Type B pancreatic cell (in vitro differentiated cells): Measurements from ENCODE around the gene REEP1. TPM values are rescaled to one million over a fixed set of nuclear protein-coding genes. Genes with fewer than 3 reads are reported as not detected.
A peak's percentile ranks its signal among the peaks of the same experiment; 100 is the strongest.

Experiments
- DNase-seq: peaks from one replicate; pipeline ENCODE4 v3.0.0; 2021; ENCODE audit warnings: mixed read lengths; ENCODE audit not compliant: unreplicated experiment; ENCODE audit errors: extremely low spot score
- H3K27ac Mint-ChIP-seq: 2 replicates; pipeline ENCODE4 v1.8.0; 2021; ENCODE audit warnings: mild to moderate bottlenecking, mixed read lengths
- H3K27me3 Mint-ChIP-seq: 2 replicates; pipeline ENCODE4 v1.8.0; 2021; ENCODE audit warnings: mixed read lengths
- H3K36me3 Mint-ChIP-seq: 2 replicates; pipeline ENCODE4 v1.8.0; 2021; ENCODE audit warnings: mixed read lengths
- H3K4me1 Mint-ChIP-seq: one replicate; pipeline ENCODE4 v1.8.0; 2021; ENCODE audit warnings: mixed read lengths; ENCODE audit not compliant: unreplicated experiment
- H3K4me3 Mint-ChIP-seq: 2 replicates; pipeline ENCODE4 v1.8.0; 2021; ENCODE audit warnings: mild to moderate bottlenecking, mixed read lengths
- H3K9me3 Mint-ChIP-seq: 2 replicates; pipeline ENCODE4 v1.8.0; 2021; ENCODE audit warnings: mixed read lengths
- CTCF ChIP-seq: fragments of 200-600 bp; sonication (generic); conservative IDR thresholded peaks from 2 replicates; pipeline ENCODE4 v1.5.0; 2021; ENCODE audit warnings: antibody characterized with exemption, mild to moderate bottlenecking
- total RNA-seq: library from RNA; stranded (reverse); gene quantifications from 2 replicates; pipeline ENCODE4 v1.2.1, GENCODE V29; 2021; ENCODE audit warnings: low replicate concordance

The REEP1 gene
- total RNA-seq, 1 donor from 2014 or later, result 6.4 TPM

DNA sequence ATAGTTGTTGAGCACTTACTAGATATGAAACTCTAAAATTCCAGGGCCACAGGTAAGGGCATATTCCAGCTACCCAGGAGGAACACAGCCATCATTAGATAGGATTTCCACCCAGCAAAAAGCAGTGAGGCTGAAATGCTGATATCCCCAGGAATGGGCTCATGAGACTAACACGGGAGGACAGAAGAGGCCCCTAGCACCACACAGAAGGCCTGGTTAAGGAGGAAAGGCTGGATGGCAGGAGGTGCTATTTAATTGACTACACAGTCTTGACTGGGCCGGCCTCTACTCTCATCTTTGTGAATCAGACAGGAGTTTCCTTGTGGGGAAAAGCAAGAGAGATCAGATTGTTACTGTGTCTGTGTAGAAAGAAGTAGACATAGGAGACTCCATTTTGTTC is 76.4 kb downstream of the REEP1 start:
- TF ChIP-seq CTCF, result no peak
- Mint-ChIP-seq H3K27ac (peak overlapping the region; percentile 29), H3K36me3 (no peaks in the 10 kb centered on the region), H3K27me3 (no peaks in the 10 kb centered on the region), H3K4me1 (peaks cover 7% of the 10 kb centered on the region), H3K4me3 (no peak overlapping the region), H3K9me3 (no peaks in the 10 kb centered on the region)
- no peak for DNase-seq

DNA sequence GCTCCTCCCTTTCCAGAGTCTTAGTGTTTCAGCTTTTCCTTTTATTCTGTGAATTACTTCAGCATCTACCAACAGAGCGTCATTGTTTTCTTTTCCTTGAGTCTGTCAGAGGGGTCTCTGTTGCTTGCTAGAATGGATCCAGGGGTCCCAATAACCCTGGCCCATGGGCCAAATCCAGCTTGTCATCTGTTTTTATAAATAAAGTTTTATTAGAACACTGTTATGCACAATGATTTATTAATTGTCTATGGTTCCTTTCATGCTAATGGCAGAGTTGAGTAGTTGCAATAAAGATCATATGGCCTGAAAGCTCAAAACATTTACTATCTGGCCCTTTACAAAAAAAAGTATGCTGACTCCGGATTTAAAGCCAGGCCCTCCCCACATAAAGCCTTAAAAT is 79.3 kb downstream of the REEP1 start:
- Mint-ChIP-seq H3K9me3 (no peaks in the 10 kb centered on the region), H3K27ac (no peak overlapping the region), H3K4me3 (no peak overlapping the region), H3K36me3 (no peaks in the 10 kb centered on the region), H3K4me1 (peaks cover 7% of the 10 kb centered on the region), H3K27me3 (no peaks in the 10 kb centered on the region)
- no peak for DNase-seq
- no peak for TF ChIP-seq CTCF

DNA sequence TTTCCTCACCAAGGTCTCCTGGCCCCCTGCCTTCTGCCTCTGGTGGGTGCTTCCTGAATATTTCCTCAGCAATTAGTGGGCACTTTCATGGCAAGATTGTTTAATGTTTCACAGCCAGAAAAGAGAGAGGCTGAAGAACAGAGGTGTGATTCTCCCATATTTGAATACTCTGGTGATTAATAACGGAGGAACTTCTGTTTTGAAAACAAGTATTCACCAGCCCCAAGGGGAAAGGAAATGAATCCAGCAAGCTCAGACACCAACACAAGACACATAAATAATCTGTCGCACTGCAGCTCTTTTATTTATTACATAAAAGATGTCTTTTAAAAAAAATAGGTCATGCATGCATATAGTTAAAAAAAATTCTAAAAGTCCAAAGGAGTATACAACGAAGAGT is 80.4 kb downstream of the REEP1 start:
- Mint-ChIP-seq H3K27ac (no peak overlapping the region), H3K9me3 (no peaks in the 10 kb centered on the region), H3K4me1 (peaks cover 7% of the 10 kb centered on the region), H3K27me3 (no peaks in the 10 kb centered on the region), H3K36me3 (no peaks in the 10 kb centered on the region), H3K4me3 (no peak overlapping the region)
- DNase-seq, result no peak
- no peak for TF ChIP-seq CTCF

DNA sequence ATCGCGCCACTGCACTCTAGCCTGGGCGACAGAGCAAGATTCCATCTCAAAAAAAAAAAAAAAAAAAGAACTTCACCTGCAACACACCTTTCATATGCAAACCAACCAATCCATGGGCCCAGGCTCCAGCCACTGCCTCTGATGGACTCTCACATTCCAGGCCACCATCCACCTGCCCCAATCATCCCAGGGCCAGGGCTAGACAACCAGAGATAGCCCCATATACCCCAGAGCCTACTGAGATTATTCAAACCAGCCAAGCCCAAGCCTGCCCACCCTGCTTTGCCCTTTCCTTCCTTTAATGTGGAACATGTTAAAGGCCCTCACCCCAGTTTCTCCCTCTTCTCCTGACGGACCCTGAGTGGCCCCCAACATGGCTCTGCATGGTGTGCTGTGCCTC is 81.1 kb downstream of the REEP1 start:
- no peaks in the 10 kb centered on the region for H3K27me3 Mint-ChIP-seq
- H3K9me3 Mint-ChIP-seq, result no peaks in the 10 kb centered on the region
- DNase-seq, result no peak
- H3K4me3 Mint-ChIP-seq, result no peak overlapping the region
- peaks cover 7% of the 10 kb centered on the region for H3K4me1 Mint-ChIP-seq
- H3K36me3 Mint-ChIP-seq, result no peaks in the 10 kb centered on the region
- no peak overlapping the region for H3K27ac Mint-ChIP-seq
- no peak for TF ChIP-seq CTCF

DNA sequence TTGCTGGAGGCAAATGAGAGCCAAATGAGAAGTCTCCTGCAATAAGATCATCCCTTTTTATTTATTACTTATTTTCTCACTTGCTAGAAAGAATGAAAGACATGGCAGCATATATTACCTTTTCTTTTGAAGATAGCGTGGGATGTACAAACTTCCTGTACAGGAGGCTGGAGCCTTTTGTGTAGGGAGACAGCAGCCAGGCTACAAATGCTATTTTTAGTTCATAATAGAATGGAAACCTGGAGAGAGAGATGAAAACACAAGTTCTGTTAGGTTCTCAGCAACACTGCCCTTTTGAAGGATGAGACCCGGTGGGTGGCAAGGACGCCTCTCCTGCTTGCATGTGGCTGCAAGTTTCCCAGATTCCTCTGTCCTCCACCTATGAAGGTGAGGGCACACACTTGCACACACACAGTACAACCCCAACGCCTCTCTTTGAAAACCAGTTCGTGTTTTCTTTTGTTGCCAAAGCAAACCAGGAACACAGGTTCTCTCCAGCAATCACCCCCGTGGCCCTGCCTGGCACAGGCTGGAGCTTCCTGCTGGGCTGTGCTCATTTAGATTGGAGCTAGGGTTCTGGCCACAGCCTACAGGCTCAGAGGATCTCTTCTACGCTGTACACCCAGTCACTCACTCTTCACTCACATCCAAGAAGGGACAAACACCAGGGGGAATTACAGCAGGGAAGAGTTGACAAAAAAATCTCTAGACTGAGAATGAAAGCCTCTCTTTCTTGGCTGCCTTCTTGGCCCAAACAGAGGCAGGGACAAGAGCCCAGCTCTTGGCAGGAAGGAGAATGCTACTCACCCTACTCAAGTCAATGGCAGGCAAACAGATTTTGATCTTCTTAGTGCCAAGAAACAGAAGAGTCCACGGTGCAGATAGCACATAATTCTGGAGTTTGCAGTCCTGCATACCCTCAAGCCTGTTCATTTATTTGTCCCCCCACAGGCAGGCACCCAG is 82.6 kb downstream of the REEP1 start:
- Mint-ChIP-seq H3K27ac (no peak overlapping the region), H3K27me3 (no peaks in the 10 kb centered on the region), H3K4me3 (no peak overlapping the region), H3K36me3 (no peaks in the 10 kb centered on the region), H3K4me1 (peaks cover 11% of the 10 kb centered on the region), H3K9me3 (no peaks in the 10 kb centered on the region)
- no peak for TF ChIP-seq CTCF
- no peak for DNase-seq
